Neural progenitor cell (in vitro differentiated cells): Measurements from ENCODE around the gene ACER3. TPM values are rescaled to one million over a fixed set of nuclear protein-coding genes. Genes with fewer than 3 reads are reported as not detected.

Source experiments
- DNase-seq: peaks from one replicate; pipeline ENCODE4 v3.0.0-alpha.2; 2016; ENCODE audit warnings: low spot score
- H2AFZ ChIP-seq: fragments of 200-600 bp; sonication (generic); replicated peaks from 2 replicates; pipeline ENCODE4 v1.6.1; 2016; ENCODE audit warnings: antibody characterized with exemption
- H3F3A ChIP-seq: fragments of 200-600 bp; sonication (generic); 2 replicates; pipeline ENCODE4 v1.6.1; 2016; ENCODE audit warnings: antibody characterized with exemption, low read depth
- H3K27ac ChIP-seq: fragments of 200-600 bp; sonication (generic); 2 replicates; pipeline ENCODE4 v1.5.1; 2016; ENCODE audit warnings: mild to moderate bottlenecking
- H3K27me3 ChIP-seq: fragments of 200-600 bp; sonication (generic); 2 replicates; pipeline ENCODE4 v1.6.1; 2016; ENCODE audit warnings: mild to moderate bottlenecking, moderate library complexity
- H3K36me3 ChIP-seq: fragments of 200-600 bp; sonication (generic); 2 replicates; pipeline ENCODE4 v1.5.1; 2016
- H3K4me1 ChIP-seq: fragments of 200-600 bp; sonication (generic); 2 replicates; pipeline ENCODE4 v1.6.1; 2016; ENCODE audit warnings: mixed run types
- H3K4me2 ChIP-seq: fragments of 200-600 bp; sonication (generic); 2 replicates; pipeline ENCODE4 v1.6.1; 2016
- H3K4me3 ChIP-seq: fragments of 200-600 bp; sonication (generic); 2 replicates; pipeline ENCODE4 v1.5.1; 2016
- H3K79me2 ChIP-seq: fragments of 200-600 bp; sonication (generic); 2 replicates; pipeline ENCODE4 v1.6.1; 2016; ENCODE audit warnings: low read depth
- H3K9ac ChIP-seq: fragments of 200-600 bp; sonication (generic); 2 replicates; pipeline ENCODE4 v1.6.1; 2016
- H3K9me3 ChIP-seq: fragments of 200-600 bp; sonication (generic); 2 replicates; pipeline ENCODE4 v1.5.1; 2016; ENCODE audit warnings: low read depth
- H4K20me1 ChIP-seq: fragments of 200-600 bp; sonication (generic); 2 replicates; pipeline ENCODE4 v1.6.1; 2016; ENCODE audit warnings: low read depth
- H3K27ac Mint-ChIP-seq: 3 replicates; pipeline ENCODE4 v1.8.0; 2021; ENCODE audit warnings: mixed read lengths
- H3K27me3 Mint-ChIP-seq: 2 replicates; pipeline ENCODE4 v1.8.0; 2022; ENCODE audit warnings: low read depth, mild to moderate bottlenecking, inconsistent platforms, moderate library complexity, mixed read lengths; ENCODE audit not compliant: insufficient read depth
- H3K36me3 Mint-ChIP-seq: 3 replicates; pipeline ENCODE4 v1.8.0; 2021; ENCODE audit warnings: mixed read lengths
- H3K4me1 Mint-ChIP-seq: 3 replicates; pipeline ENCODE4 v1.8.0; 2021; ENCODE audit warnings: mixed read lengths
- H3K4me3 Mint-ChIP-seq: 3 replicates; pipeline ENCODE4 v1.8.0; 2021; ENCODE audit warnings: mild to moderate bottlenecking, moderate library complexity, mixed read lengths
- H3K9me3 Mint-ChIP-seq: 3 replicates; pipeline ENCODE4 v1.8.0; 2020; ENCODE audit warnings: mixed read lengths
- CTCF ChIP-seq: fragments of 200-600 bp; sonication (generic); IDR thresholded peaks from 2 replicates; pipeline ENCODE4 v1.5.1; 2017; ENCODE audit warnings: antibody characterized with exemption, mild to moderate bottlenecking
- EZH2 ChIP-seq: fragments of 200-600 bp; sonication (generic); IDR thresholded peaks from 2 replicates; pipeline ENCODE4 v1.6.1; 2017; ENCODE audit warnings: antibody characterized with exemption, mild to moderate bottlenecking, moderate library complexity
- EZH2phosphoT487 ChIP-seq: fragments of 200-600 bp; sonication (generic); IDR thresholded peaks from 2 replicates; pipeline ENCODE4 v1.6.1; 2017; ENCODE audit warnings: antibody characterized with exemption
- total RNA-seq: library from RNA; depleted of rRNA; stranded (reverse); fragments of >200 nt; gene quantifications from 2 replicates; pipeline ENCODE4 v1.2.3, GENCODE V29; 2015; ENCODE audit warnings: low replicate concordance

ACER3 gene
- total RNA-seq, 1 donor from 2014 or later: 18.9 TPM

DNA sequence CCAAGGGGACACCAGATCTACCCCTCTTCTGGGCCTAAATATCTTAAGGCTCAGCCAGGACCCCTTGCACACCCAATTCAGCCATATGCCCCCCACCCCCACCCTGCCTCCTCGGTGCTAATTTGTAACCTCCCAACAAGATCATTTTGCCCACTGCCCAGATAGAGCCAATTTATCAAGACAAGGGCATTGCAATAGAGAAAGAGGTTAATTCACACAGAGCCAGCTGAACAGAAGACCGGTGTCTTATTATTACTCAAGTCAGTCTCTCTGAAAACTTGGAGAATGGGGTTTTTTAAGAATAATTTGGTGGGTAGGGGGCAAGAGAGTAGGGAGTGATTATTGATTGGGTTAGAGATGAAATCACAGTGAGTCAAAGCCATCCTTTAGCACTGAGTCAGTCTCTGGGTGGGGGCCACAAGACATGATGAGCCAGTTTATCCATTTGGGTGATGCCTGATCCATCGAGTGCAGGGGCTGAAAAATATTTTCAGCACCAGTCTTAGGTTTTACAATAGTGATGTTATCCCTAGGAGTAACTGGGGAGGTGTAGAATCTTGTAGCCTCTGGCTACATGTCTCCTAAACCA lies 196.2 kb downstream of the ACER3 start:
- Histone ChIP-seq H4K20me1 (no peaks in the 10 kb centered on the region), H3K4me2 (no peak overlapping the region), H3K9me3 (no peaks in the 10 kb centered on the region), H3K79me2 (no peaks in the 10 kb centered on the region), H3K4me1 (no peaks in the 10 kb centered on the region), H3K27ac (no peak overlapping the region), H3K4me3 (no peak overlapping the region), H3F3A (no peaks in the 10 kb centered on the region), H2AFZ (no peak overlapping the region), H3K9ac (no peak overlapping the region), H3K36me3 (no peaks in the 10 kb centered on the region), H3K27me3 (no peaks in the 10 kb centered on the region)
- Mint-ChIP-seq H3K36me3 (peaks cover 2% of the 10 kb centered on the region), H3K4me3 (no peak overlapping the region), H3K27me3 (peaks cover 3% of the 10 kb centered on the region), H3K4me1 (peaks cover 5% of the 10 kb centered on the region), H3K9me3 (peaks cover 15% of the 10 kb centered on the region), H3K27ac (no peak overlapping the region)
- TF ChIP-seq EZH2 (no peak), EZH2phosphoT487 (no peak), CTCF (no peak)
- DNase-seq: no peak

GRCh38 chr11:77057938-77058474 lies 197.3 kb downstream of the ACER3 start:
- Histone ChIP-seq H4K20me1 (no peaks in the 10 kb centered on the region), H3K4me3 (no peak overlapping the region), H3K27me3 (no peaks in the 10 kb centered on the region), H3K4me2 (no peak overlapping the region), H3K79me2 (no peaks in the 10 kb centered on the region), H3K4me1 (no peaks in the 10 kb centered on the region), H3K27ac (no peak overlapping the region), H3K9me3 (no peaks in the 10 kb centered on the region), H2AFZ (no peak overlapping the region), H3F3A (no peaks in the 10 kb centered on the region), H3K36me3 (no peaks in the 10 kb centered on the region), H3K9ac (no peak overlapping the region)
- H3K27ac Mint-ChIP-seq: no peak overlapping the region
- peaks cover 5% of the 10 kb centered on the region for H3K4me1 Mint-ChIP-seq
- DNase-seq: no peak
- peaks cover 3% of the 10 kb centered on the region for H3K27me3 Mint-ChIP-seq
- H3K36me3 Mint-ChIP-seq: peaks cover 2% of the 10 kb centered on the region
- H3K9me3 Mint-ChIP-seq: peaks cover 15% of the 10 kb centered on the region
- TF ChIP-seq CTCF: no peak
- TF ChIP-seq EZH2phosphoT487: no peak
- TF ChIP-seq EZH2: no peak
- no peak overlapping the region for H3K4me3 Mint-ChIP-seq

GRCh38 chr11:77058900-77059299 lies 198.2 kb downstream of the ACER3 start:
- no peaks in the 10 kb centered on the region for H3K4me1 ChIP-seq
- no peaks in the 10 kb centered on the region for H3F3A ChIP-seq
- H3K36me3 Mint-ChIP-seq: peaks cover 2% of the 10 kb centered on the region
- no peaks in the 10 kb centered on the region for H3K79me2 ChIP-seq
- H2AFZ ChIP-seq: no peak overlapping the region
- H3K9me3 Mint-ChIP-seq: peaks cover 15% of the 10 kb centered on the region
- H3K4me3 ChIP-seq: no peak overlapping the region
- no peak overlapping the region for H3K4me2 ChIP-seq
- no peak for TF ChIP-seq EZH2
- no peak for TF ChIP-seq CTCF
- no peak for TF ChIP-seq EZH2phosphoT487
- peaks cover 5% of the 10 kb centered on the region for H3K4me1 Mint-ChIP-seq
- no peaks in the 10 kb centered on the region for H3K27me3 ChIP-seq
- peaks cover 3% of the 10 kb centered on the region for H3K27me3 Mint-ChIP-seq
- no peak overlapping the region for H3K9ac ChIP-seq
- H4K20me1 ChIP-seq: no peaks in the 10 kb centered on the region
- no peaks in the 10 kb centered on the region for H3K9me3 ChIP-seq
- no peak overlapping the region for H3K4me3 Mint-ChIP-seq
- no peak overlapping the region for H3K27ac ChIP-seq
- H3K27ac Mint-ChIP-seq: no peak overlapping the region
- no peak for DNase-seq
- no peaks in the 10 kb centered on the region for H3K36me3 ChIP-seq
